Stimulated activated naive CD8-positive, alpha-beta T cell treated with anti-CD3 and anti-CD28 coated beads, Interleukin-15, Interleukin-2, amounts not matched to agents 100 ng/mL and 50 ng/mL, for 24 hours (primary cell): Measurements from ENCODE around the gene CNIH3.

Experiments
- H3K27ac Mint-ChIP-seq: one replicate; pipeline ENCODE4 v1.8.0; 2021; ENCODE audit warnings: mild to moderate bottlenecking, mixed read lengths
- H3K27me3 Mint-ChIP-seq: one replicate; pipeline ENCODE4 v1.8.0; 2021; ENCODE audit warnings: mixed read lengths
- H3K36me3 Mint-ChIP-seq: one replicate; pipeline ENCODE4 v1.8.0; 2021; ENCODE audit warnings: low read depth, mixed read lengths
- H3K4me1 Mint-ChIP-seq: one replicate; pipeline ENCODE4 v1.8.0; 2021; ENCODE audit warnings: low read depth, mixed read lengths
- H3K4me3 Mint-ChIP-seq: one replicate; pipeline ENCODE4 v1.8.0; 2021; ENCODE audit warnings: mild to moderate bottlenecking, mixed read lengths
- H3K9me3 Mint-ChIP-seq: one replicate; pipeline ENCODE4 v1.8.0; 2021; ENCODE audit warnings: mixed read lengths

Gene CNIH3

DNA sequence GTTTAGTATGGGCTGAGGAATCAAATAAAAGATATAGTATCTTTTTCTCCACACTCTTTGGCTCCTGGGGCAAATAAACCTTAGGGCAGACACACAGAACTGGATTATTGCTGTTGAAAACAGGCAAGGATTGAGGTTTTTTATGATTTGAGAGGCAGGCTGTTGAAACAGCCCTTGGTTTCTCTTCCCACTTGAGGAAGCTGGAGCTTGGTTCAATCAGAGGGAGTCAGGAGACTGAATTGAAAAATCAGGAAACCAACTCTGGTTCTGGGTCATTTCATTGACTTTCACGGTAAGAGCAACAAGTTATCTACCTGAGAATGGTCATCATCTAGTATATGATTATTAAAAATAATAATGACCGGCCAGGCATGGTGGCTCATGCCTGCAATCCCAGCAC is 108.4 kb downstream of the CNIH3 start:
- Mint-ChIP-seq H3K4me3 (no peak overlapping the region), H3K9me3 (no peaks in the 10 kb centered on the region), H3K36me3 (no peaks in the 10 kb centered on the region), H3K27ac (no peak overlapping the region), H3K27me3 (peaks cover 17% of the 10 kb centered on the region), H3K4me1 (no peaks in the 10 kb centered on the region)

GRCh38 chr1:224726441-224727182 is 110.5 kb downstream of the CNIH3 start:
- Mint-ChIP-seq H3K4me3 (no peak overlapping the region), H3K4me1 (no peaks in the 10 kb centered on the region), H3K27me3 (peaks cover under 1% of the 10 kb centered on the region), H3K36me3 (no peaks in the 10 kb centered on the region), H3K27ac (no peak overlapping the region), H3K9me3 (no peaks in the 10 kb centered on the region)

DNA sequence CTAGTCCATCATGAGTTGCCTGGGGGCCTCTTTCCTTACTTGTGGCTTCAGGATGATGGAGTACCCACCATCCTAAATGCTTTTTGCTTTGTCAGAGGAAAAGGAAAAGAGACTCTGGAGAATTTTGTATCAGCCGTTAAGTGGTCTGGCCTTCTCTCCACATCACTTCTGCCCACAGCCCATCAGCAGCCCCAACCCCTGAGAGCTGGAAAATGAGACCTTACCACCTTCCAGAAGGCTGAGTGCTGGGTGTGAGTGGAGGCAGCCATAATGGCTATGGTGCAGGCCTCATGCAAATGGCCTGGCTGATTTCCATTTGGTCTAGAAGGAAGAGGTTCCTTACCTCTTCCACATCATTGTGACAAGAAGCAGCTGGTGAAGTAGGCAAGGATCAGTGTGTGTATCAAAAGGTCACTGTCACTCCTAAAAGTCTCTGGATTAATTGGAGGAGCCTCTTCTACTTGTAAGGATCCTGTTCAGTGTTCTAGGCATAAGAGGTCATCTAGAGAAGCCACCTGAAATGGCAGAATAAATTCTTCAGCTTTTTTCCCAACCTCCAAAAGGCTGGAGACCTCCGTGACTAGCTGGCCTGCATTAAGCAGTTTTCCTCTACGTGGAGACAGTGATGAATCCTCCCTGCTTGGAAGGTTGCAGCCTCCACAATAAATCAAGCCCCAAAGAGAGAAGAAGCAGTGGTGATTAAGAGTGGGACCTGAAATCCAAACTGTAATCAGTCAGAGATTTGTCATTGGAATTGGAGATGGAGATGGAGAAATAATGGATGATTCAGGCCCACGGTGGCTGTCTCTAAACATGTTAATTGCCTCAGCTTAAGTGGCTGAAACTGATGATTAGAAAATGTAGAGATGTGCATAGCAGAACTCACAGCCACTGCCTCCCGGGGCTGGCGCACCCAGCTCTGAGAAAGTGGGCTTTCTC is 111.5 kb downstream of the CNIH3 start:
- H3K9me3 Mint-ChIP-seq: no peaks in the 10 kb centered on the region
- no peak overlapping the region for H3K27ac Mint-ChIP-seq
- H3K36me3 Mint-ChIP-seq: no peaks in the 10 kb centered on the region
- H3K4me3 Mint-ChIP-seq: no peak overlapping the region
- H3K27me3 Mint-ChIP-seq: no peaks in the 10 kb centered on the region
- H3K4me1 Mint-ChIP-seq: no peaks in the 10 kb centered on the region

- Mint-ChIP-seq H3K4me1 (peaks cover 10% of the 10 kb centered on the region), H3K9me3 (no peaks in the 10 kb centered on the region), H3K4me3 (no peak overlapping the region), H3K27me3 (no peaks in the 10 kb centered on the region), H3K27ac (no peak overlapping the region), H3K36me3 (no peaks in the 10 kb centered on the region)
Observed at GRCh38 chr1:224730540-224730939, 114.4 kb downstream of the CNIH3 start.

- Mint-ChIP-seq H3K4me3 (no peak overlapping the region), H3K9me3 (no peaks in the 10 kb centered on the region), H3K4me1 (peaks cover 10% of the 10 kb centered on the region), H3K36me3 (no peaks in the 10 kb centered on the region), H3K27ac (no peak overlapping the region), H3K27me3 (no peaks in the 10 kb centered on the region)
Observed at GRCh38 chr1:224730965-224731364, 114.8 kb downstream of the CNIH3 start.

- Mint-ChIP-seq H3K4me3 (no peak overlapping the region), H3K36me3 (no peaks in the 10 kb centered on the region), H3K9me3 (no peaks in the 10 kb centered on the region)
Observed at GRCh38 chr1:224731633-224732032, 115.5 kb downstream of the CNIH3 start.

GRCh38 chr1:224732377-224733026 is 116.4 kb downstream of the CNIH3 start:
- Mint-ChIP-seq H3K36me3 (no peaks in the 10 kb centered on the region), H3K4me3 (no peak overlapping the region), H3K4me1 (peaks cover 10% of the 10 kb centered on the region), H3K27me3 (no peaks in the 10 kb centered on the region), H3K9me3 (no peaks in the 10 kb centered on the region), H3K27ac (no peak overlapping the region)

More at GRCh38 chr1:224731633-224732032, 115.5 kb downstream of the CNIH3 start:
- Mint-ChIP-seq H3K27me3 (no peaks in the 10 kb centered on the region), H3K4me1 (peaks cover 10% of the 10 kb centered on the region), H3K27ac (no peak overlapping the region)

DNA sequence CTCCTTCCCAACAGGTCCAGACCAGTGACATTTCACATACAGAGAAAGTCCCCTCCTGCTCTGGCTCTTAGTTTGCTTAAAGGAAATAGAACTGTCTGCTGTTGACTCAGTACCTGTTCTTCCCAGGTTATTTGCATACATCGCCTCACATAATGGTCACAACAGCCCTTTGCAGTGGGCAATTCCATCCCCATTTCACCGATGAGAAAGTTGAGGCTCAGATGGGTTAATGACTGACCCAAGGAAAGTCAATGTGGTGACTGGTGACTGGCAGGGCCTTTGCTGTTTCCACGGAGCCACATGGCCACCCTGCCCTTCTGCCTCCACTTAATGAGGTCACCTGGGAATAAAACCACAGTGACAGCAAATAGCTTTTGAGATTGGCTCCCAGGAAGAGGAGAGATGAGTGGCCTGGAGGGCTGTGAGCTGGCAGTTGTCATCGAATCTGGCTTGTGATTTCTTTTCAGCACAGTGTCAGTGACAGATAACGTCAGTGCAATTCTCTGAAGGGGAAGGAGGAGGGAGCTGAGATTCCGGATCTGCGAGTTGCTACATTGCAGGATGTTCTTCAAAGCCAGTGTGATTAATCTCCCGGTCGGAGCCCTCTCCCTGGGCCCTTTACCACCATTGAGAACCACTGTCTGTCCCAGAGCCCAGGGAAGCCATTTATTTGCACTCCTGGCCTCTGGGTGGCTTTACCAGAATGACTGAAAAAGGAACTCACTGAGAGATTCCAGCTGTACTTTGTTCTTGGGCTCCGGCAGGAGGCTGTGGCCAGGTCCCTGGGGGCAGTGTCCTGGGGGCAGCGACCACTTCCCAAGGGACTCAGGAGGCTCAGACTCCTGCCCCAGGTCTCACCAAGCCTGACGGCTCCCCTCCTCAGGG is 117.2 kb downstream of the CNIH3 start:
- Mint-ChIP-seq H3K4me3 (no peak overlapping the region), H3K27ac (no peak overlapping the region), H3K4me1 (peaks cover 10% of the 10 kb centered on the region), H3K27me3 (no peaks in the 10 kb centered on the region), H3K9me3 (no peaks in the 10 kb centered on the region), H3K36me3 (no peaks in the 10 kb centered on the region)

DNA sequence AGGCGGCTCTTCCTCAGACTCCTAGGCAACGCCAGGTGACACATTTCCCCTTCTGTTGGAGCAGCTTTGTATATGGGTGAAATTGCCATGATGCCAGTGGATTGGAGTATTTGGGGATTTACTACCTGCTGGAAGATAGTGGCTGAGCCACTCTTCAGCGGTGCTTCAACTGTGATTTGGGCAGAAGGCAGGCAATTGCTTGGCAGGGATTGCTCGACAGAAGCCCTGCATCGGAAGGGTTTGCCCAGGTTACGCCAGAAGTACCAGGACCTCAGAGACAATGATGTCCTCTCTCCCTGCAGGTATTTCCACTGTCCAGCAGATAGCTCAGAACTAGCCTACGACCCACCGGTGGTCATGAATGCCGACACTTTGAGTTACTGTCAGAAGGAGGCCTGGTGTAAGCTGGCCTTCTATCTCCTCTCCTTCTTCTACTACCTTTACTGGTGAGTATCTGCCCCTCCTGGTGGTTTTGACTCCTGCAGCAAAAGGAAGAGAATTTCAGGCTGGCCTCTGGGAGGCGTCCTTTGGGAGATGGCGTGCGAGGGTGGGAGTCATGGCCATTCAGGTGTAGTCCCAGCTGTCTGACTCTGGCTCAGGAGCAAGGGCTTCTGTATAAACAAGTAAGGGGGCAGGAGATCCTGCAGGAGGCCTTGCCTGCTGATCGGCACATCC is 118.3 kb downstream of the CNIH3 start:
- H3K27ac Mint-ChIP-seq: no peak overlapping the region
- no peaks in the 10 kb centered on the region for H3K27me3 Mint-ChIP-seq

GRCh38 chr1:224735159-224735558 is 119.0 kb downstream of the CNIH3 start:
- H3K4me1 Mint-ChIP-seq: peaks cover 10% of the 10 kb centered on the region
- no peaks in the 10 kb centered on the region for H3K27me3 Mint-ChIP-seq
- H3K27ac Mint-ChIP-seq: no peak overlapping the region
- H3K36me3 Mint-ChIP-seq: no peaks in the 10 kb centered on the region
- H3K9me3 Mint-ChIP-seq: no peaks in the 10 kb centered on the region
- H3K4me3 Mint-ChIP-seq: no peak overlapping the region

More for the DNA sequence above, 118.3 kb downstream of the CNIH3 start:
- Mint-ChIP-seq H3K4me3 (no peak overlapping the region), H3K36me3 (no peaks in the 10 kb centered on the region), H3K9me3 (no peaks in the 10 kb centered on the region), H3K4me1 (peaks cover 10% of the 10 kb centered on the region)

- H3K9me3 Mint-ChIP-seq: no peaks in the 10 kb centered on the region
- no peaks in the 10 kb centered on the region for H3K27me3 Mint-ChIP-seq
- H3K4me1 Mint-ChIP-seq: peaks cover 10% of the 10 kb centered on the region
- H3K27ac Mint-ChIP-seq: no peak overlapping the region
- no peak overlapping the region for H3K4me3 Mint-ChIP-seq
- H3K36me3 Mint-ChIP-seq: no peaks in the 10 kb centered on the region
Observed at GRCh38 chr1:224736619-224737352, 120.7 kb downstream of the CNIH3 start.

DNA sequence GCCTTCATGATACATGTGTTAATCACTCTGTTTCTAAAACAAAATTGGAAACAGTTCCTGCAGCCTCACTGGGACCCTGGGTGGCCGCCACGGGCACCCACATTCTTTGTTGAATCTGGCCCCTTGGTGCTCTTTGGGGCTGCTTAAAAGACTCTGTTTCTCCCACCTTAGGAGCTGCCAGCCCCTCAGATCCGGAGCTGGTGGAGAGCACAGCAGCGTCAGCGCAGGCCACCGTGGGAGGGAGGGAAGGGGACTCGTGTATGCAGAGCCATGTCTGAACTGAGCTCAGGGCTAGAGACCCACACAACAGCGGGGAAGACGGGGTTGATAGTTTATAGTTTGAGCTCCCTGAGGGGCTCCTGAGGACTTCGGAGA is 121.2 kb downstream of the CNIH3 start:
- no peaks in the 10 kb centered on the region for H3K36me3 Mint-ChIP-seq
- H3K9me3 Mint-ChIP-seq: no peaks in the 10 kb centered on the region
- H3K27me3 Mint-ChIP-seq: no peaks in the 10 kb centered on the region
- H3K4me3 Mint-ChIP-seq: no peak overlapping the region
- peaks cover 10% of the 10 kb centered on the region for H3K4me1 Mint-ChIP-seq
- no peak overlapping the region for H3K27ac Mint-ChIP-seq

DNA sequence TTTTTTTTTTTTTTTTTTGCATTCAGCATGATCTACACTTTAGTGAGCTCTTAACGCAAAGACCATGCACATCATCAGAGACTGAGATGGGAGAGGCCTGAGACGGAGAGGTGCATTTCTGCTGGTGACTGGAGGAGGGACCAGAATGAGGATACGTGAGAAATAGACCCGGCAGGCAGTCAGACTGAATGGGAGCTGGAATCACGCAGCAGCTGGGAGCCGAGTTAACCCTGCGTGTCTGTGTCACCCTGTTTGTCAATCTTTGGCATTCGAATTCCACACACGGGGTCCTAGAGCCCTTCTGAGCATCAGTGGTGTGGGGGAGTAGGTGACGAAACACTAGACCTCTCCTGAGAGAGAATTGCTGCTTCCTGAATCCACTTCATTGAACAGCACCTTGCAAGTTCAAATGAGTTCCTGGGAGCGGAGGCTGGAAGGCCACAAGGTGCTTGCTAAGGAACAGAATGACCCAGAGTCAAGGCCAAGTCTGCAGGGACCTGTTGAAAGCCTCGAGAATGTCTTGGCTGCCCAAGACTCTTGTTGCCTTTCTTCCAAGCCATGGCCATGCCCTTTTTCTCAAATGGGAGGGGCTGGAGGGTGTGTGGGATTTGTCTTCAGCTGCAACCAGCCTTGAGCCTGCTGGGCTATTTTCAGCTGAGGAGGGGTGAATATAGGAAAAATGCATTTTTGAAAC is 123.3 kb downstream of the CNIH3 start:
- Mint-ChIP-seq H3K4me1 (peaks cover 9% of the 10 kb centered on the region), H3K36me3 (no peaks in the 10 kb centered on the region), H3K27me3 (no peaks in the 10 kb centered on the region), H3K27ac (no peak overlapping the region), H3K9me3 (no peaks in the 10 kb centered on the region), H3K4me3 (no peak overlapping the region)
